Transverse colon (tissue), 4 donors: ENCODE measurements around the gene TLX2. TPM values are rescaled to one million over a fixed set of nuclear protein-coding genes. Genes with fewer than 3 reads are reported as not detected.

Experiments
- DNase-seq: peaks from one replicate; pipeline ENCODE4 v3.0.0-alpha.2; 2019
- H3K27ac ChIP-seq, 4 donors: fragments of 200-600 bp; sonication (generic); 2 replicates each; pipeline ENCODE4 v1.5.1; 2016 to 2018; ENCODE audit warnings: inconsistent platforms in 4 of 4
- H3K27me3 ChIP-seq: fragments of 200-600 bp; sonication (generic); 2 replicates; pipeline ENCODE4 v1.5.1; 2017; ENCODE audit warnings: inconsistent platforms
- H3K36me3 ChIP-seq, 4 donors: fragments of 200-600 bp; sonication (generic); 2 replicates each; pipeline ENCODE4 v1.5.1; 2017 to 2019; ENCODE audit warnings: inconsistent platforms in 4 of 4
- H3K4me1 ChIP-seq, 4 donors: fragments of 200-600 bp; sonication (generic); 2 replicates each; pipeline ENCODE4 v1.5.1; 2017 to 2020; ENCODE audit warnings: inconsistent platforms in 4 of 4
- H3K4me3 ChIP-seq, 4 donors: fragments of 200-600 bp; sonication (generic); 1 replicate in 1 of 4; 2 replicates in 3 of 4; pipeline versions ENCODE4 v1.5.1 to v1.6.1; 2017 to 2019; ENCODE audit warnings: inconsistent platforms in 4 of 4
- H3K9me3 ChIP-seq, 2 donors: fragments of 200-600 bp; sonication (generic); 2 replicates each; pipeline ENCODE4 v1.5.1; 2017 to 2019; ENCODE audit warnings: inconsistent platforms in 2 of 2
- EP300 ChIP-seq: sonication (generic); formaldehyde crosslinking; IDR thresholded peaks from one replicate; pipeline ENCODE4 v1.6.1; 2017; ENCODE audit warnings: antibody characterized with exemption, low read depth
- POLR2A ChIP-seq: fragments of 450-650 bp; IDR thresholded peaks from one replicate; pipeline ENCODE4 v1.6.1; 2016; ENCODE audit warnings: antibody characterized with exemption, mild to moderate bottlenecking, moderate library complexity
- POLR2AphosphoS5 ChIP-seq, 3 donors: sonication (generic); formaldehyde crosslinking; IDR thresholded peaks; one replicate each; pipeline ENCODE4 v1.6.1; 2016; ENCODE audit warnings: antibody characterized with exemption in 3 of 3
- WGBS, 2 donors: methylation state at CpG; one replicate each; pipeline ENCODE4 v1.1.5; 2018; ENCODE audit warnings: low coverage in 1 of 2; 5-methylcytosine and 5-hydroxymethylcytosine counted together
- in situ Hi-C, 4 donors: fragments of 200-750 bp; cut with MboI; loops; one replicate each; pipeline versions ENCODE4 v1.15.0 to v1.15.1; 2017; ENCODE audit warnings: low sequenced_read_pairs in 3 of 4, low pct_ligation_motif_present in 1 of 4, low pct_unique_long_range_greater_than_20kb in 1 of 4
- intact Hi-C: fragments of 100-400 bp; cut with DNase I; formaldehyde crosslinking; loops from one replicate; pipeline ENCODE4 v1.15.1; 2023; ENCODE audit warnings: low total_unique reads
- total RNA-seq, 4 donors: library from RNA; depleted of rRNA; stranded (reverse); fragments of >200 nt; gene quantifications; one replicate each; pipeline ENCODE4 v1.1.0, GENCODE V29; 2016
- TF ChIP-seq, protein P1 (sequence below), 5 experiments: fragments of 200-600 bp in 3 of 5; fragments of 450-650 bp in 2 of 5; sonication (generic) in 3 of 5; IDR thresholded peaks; 1 replicate in 2 of 5; 2 replicates in 3 of 5; pipeline ENCODE4 v1.5.1; 2016 to 2017; ENCODE audit warnings: antibody characterized with exemption in 5 of 5, inconsistent platforms in 3 of 5, mild to moderate bottlenecking in 2 of 5, moderate library complexity in 1 of 5

Gene TLX2
- total RNA-seq, 4 donors from 2014 or later, result 0.96 to 2.5 TPM; not detected in 2

DNA sequence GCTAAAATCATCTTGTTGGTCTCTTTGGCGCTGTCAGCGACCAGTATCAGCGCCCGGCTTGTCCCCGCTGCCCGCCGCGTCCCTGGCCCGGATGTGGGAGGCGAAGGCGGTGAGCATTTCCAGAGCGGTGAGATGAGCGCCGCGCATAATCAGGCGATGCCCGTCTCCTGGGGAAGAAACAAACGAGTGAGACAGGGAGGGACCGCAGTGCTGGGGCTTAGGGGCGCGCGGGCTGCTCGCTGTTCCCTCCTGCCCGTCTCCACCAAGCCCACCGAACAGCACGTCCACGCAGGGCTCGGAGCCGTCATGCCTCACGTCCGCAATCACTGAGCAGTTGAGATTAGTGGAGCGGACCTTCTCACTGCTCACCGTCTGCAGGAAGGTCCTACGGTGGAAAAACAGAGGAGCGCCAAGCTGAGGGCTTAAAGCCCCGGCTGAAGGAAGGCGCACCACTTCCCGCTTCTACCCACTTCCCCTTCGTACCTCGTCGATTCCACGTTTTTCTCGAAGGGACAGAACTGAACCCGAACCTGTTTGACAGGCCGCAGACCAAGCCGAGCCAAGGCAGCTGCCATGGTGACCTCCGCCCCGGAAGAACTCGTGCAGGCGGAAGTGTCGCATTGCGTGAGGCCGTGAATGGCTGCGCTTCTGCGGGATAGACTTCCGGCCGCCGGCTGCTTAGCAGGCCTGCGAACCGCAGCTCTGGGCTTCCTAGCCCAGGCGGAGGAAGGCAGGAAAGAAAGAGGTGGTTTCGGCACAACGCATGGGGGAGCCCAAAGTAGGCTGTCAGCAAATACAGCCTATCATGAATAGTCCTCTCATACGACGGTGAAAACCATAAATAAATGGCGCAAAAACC lies 41.9 kb upstream of the TLX2 start, which contains the start of gene MRPL53:
TSS of gene MRPL53 (minus strand) at position 595 of the 859 bp plus-strand sequence. CDS start at position 575, 20 bp downstream.
- Histone ChIP-seq H3K27ac (peak within 1 kb of the TSS; percentile 89 to 99 (median 91)), H3K4me1 (peaks cover 12 to 23% (median 15%) of the 10 kb centered on the region in 4 donors), H3K9me3 (no peaks in the 10 kb centered on the region), H3K4me3 (peak within 1 kb of the TSS; percentile 39 to 87 (median 60)), H3K36me3 (peaks cover 0 to 11% (median 0%) of the 10 kb centered on the region in 4 donors), H3K27me3 (no peaks in the 10 kb centered on the region)
- DNase-seq, result peak; percentile 95
- intact Hi-C loops, result no loop called here
- TF ChIP-seq, protein P1, sequence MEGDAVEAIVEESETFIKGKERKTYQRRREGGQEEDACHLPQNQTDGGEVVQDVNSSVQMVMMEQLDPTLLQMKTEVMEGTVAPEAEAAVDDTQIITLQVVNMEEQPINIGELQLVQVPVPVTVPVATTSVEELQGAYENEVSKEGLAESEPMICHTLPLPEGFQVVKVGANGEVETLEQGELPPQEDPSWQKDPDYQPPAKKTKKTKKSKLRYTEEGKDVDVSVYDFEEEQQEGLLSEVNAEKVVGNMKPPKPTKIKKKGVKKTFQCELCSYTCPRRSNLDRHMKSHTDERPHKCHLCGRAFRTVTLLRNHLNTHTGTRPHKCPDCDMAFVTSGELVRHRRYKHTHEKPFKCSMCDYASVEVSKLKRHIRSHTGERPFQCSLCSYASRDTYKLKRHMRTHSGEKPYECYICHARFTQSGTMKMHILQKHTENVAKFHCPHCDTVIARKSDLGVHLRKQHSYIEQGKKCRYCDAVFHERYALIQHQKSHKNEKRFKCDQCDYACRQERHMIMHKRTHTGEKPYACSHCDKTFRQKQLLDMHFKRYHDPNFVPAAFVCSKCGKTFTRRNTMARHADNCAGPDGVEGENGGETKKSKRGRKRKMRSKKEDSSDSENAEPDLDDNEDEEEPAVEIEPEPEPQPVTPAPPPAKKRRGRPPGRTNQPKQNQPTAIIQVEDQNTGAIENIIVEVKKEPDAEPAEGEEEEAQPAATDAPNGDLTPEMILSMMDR (IDR thresholded peaks at IDR 0.05), result peak in 1 of 5 experiments; percentile 20
- TF ChIP-seq POLR2AphosphoS5 (IDR thresholded peaks at IDR 0.05), result peak; percentile 70 to 99 (median 97)
- TF ChIP-seq POLR2A, result peak; percentile 91
- TF ChIP-seq EP300, result no peak
- in situ Hi-C loops, result no loop called here
- WGBS, 2 donors, result 0% methylated on average over 66 of the region's 66 CpGs; no CpG with 5 or more reads in 1 of the 2 donors

GRCh38 chr2:74472945-74473258 lies 41.3 kb upstream of the TLX2 start:
- no peaks in the 10 kb centered on the region for H3K9me3 ChIP-seq
- H3K27ac ChIP-seq, result peak overlapping the region; percentile 89 to 99 (median 91)
- intact Hi-C loops, result loop anchor here (1.0 kb wide), 1 partner anchor 16 kb away; no protein-coding TSS in a partner anchor
- in situ Hi-C loops, result no loop called here
- WGBS, 2 donors, result 5 to 6% methylated on average over 4 to 7 of the region's 7 CpGs
- no peak for TF ChIP-seq POLR2A
- no peak for TF ChIP-seq POLR2AphosphoS5 (IDR thresholded peaks at IDR 0.05)
- no peak for TF ChIP-seq EP300
- TF ChIP-seq, protein P1 (IDR thresholded peaks at IDR 0.05), result no peak
- H3K27me3 ChIP-seq, result no peaks in the 10 kb centered on the region
- no peak for DNase-seq
- H3K4me1 ChIP-seq, result peaks cover 12 to 23% (median 15%) of the 10 kb centered on the region in 4 donors
- H3K4me3 ChIP-seq, result peak overlapping the region; percentile 39 to 87 (median 60)
- H3K36me3 ChIP-seq, result peaks cover 0 to 11% (median 0%) of the 10 kb centered on the region in 4 donors

- Histone ChIP-seq H3K4me3 (no peak overlapping the region), H3K36me3 (peaks cover 0 to 11% (median 0%) of the 10 kb centered on the region in 4 donors), H3K27me3 (no peaks in the 10 kb centered on the region), H3K9me3 (no peaks in the 10 kb centered on the region), H3K4me1 (peaks cover 12 to 23% (median 15%) of the 10 kb centered on the region in 4 donors), H3K27ac (no peak overlapping the region)
- TF ChIP-seq EP300 (no peak), POLR2AphosphoS5 (IDR thresholded peaks at IDR 0.05) (no peak), POLR2A (no peak)
- TF ChIP-seq, protein P1 (IDR thresholded peaks at IDR 0.05), result no peak
- 88% methylated on average over 6 of the region's 6 CpGs; no CpG with 5 or more reads in 1 of the 2 donors for WGBS, 2 donors
- no peak for DNase-seq
- intact Hi-C loops, result no loop called here
- in situ Hi-C loops, result no loop called here
These were observed 39.8 kb upstream of the TLX2 start for GRCh38 chr2:74474481-74474880.

DNA sequence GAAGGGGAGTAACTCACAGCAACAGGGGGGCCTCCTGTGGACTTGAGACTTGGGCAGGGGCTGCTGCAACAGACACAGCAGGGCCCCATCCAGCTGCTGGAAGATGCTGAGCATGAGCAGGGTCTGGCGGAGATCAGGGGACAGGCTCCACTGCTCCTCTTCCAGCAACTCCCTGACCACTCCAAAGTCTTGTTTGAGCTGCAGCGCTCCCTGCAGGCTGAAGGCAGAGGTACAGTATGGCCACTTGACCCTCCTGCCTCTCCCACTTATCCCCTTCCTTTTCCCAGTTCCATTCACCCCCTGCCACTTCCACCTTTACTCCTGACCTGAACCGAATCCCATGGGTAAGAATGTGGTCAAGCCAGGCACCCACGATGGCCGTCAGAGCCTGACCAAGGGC lies 39.4 kb upstream of the TLX2 start:
- 67 to 93% methylated on average over 2 to 5 of the region's 5 CpGs for WGBS, 2 donors
- Histone ChIP-seq H3K36me3 (peaks cover 0 to 11% (median 0%) of the 10 kb centered on the region in 4 donors), H3K9me3 (no peaks in the 10 kb centered on the region), H3K27me3 (no peaks in the 10 kb centered on the region), H3K4me3 (no peak overlapping the region), H3K27ac (no peak overlapping the region), H3K4me1 (peaks cover 12 to 23% (median 15%) of the 10 kb centered on the region in 4 donors)
- TF ChIP-seq POLR2AphosphoS5 (IDR thresholded peaks at IDR 0.05), result no peak
- no peak for TF ChIP-seq EP300
- TF ChIP-seq, protein P1 (IDR thresholded peaks at IDR 0.05), result peak in 1 of 5 experiments; percentile 3
- TF ChIP-seq POLR2A, result no peak
- intact Hi-C loops, result no loop called here
- in situ Hi-C loops, result loop anchor here in 2 of 4 donors (25.0 kb wide), 1 partner anchor 112 kb away; no protein-coding TSS in a partner anchor
- DNase-seq, result no peak
